ENCODE measurements around the gene IFIT3. TPM values are rescaled to one million over a fixed set of nuclear protein-coding genes. Genes with fewer than 3 reads are reported as not detected.
"Not testable (repeated sequence)": the region's sequence is repeated elsewhere in the genome, so short reads cannot be mapped to it uniquely, and the experiment has no call there.

Gene IFIT3
- total RNA-seq, 1 experiment from 2014 or later: 7.2 TPM

DNA sequence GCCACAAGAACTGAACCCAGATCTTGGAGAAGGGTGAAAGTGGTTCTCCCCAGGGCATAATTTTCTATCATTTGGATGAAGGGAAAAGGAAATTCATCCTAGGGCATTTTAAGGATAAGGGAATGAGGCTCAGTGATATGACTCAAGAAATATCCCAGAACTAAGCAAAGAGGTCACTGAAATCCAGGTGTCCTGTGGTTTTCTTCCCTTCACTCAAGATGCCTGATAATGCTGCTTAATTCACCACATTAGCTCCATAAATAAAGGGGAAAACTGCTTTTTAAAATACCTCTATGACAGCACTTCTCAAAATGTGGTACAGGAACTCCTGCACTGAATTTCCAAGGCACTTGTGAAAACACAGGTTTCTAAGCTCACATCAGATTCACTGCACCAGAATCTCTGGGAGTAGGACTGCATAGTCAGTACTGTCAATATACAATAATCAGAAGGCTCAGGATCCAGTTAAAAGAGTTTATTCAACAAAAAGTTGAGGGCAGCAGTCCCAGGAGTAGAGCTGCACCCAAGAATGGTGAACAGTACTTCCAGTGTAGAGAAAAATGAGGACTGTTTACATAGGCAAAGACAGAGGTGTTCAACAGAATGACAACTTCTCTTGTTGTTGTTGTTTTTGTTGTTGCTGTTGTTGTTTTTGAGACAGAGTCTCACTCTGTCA lies 2.9 kb downstream of the IFIT3 start:
- Histone ChIP-seq H3K27me3 (ENCODE audit: insufficient read depth, low read depth) (no peaks in the 10 kb centered on the region), H3K4me3 (no peak overlapping the region), H3K9me3 (ENCODE audit: insufficient read depth, low read depth) (no peaks in the 10 kb centered on the region), H3K4me2 (no peak overlapping the region), H3K36me3 (ENCODE audit: low read depth) (no peaks in the 10 kb centered on the region), H3K27ac (no peak overlapping the region), H3K4me1 (replicated peaks; ENCODE audit: insufficient read depth) (peaks cover 23% of the 10 kb centered on the region), H2AFZ (no peak overlapping the region), H3K79me2 (ENCODE audit: low read depth) (no peaks in the 10 kb centered on the region), H3F3A (ENCODE audit: insufficient read depth, low read depth) (peaks cover 14% of the 10 kb centered on the region; the same call in 1 of the 2 replicates), H3K9me2 (ENCODE audit: insufficient read depth) (no peaks in the 10 kb centered on the region), H4K20me1 (ENCODE audit: insufficient read depth) (no peaks in the 10 kb centered on the region)
- CTCF ChIA-PET: no interaction called here
- TF ChIP-seq, protein P1, sequence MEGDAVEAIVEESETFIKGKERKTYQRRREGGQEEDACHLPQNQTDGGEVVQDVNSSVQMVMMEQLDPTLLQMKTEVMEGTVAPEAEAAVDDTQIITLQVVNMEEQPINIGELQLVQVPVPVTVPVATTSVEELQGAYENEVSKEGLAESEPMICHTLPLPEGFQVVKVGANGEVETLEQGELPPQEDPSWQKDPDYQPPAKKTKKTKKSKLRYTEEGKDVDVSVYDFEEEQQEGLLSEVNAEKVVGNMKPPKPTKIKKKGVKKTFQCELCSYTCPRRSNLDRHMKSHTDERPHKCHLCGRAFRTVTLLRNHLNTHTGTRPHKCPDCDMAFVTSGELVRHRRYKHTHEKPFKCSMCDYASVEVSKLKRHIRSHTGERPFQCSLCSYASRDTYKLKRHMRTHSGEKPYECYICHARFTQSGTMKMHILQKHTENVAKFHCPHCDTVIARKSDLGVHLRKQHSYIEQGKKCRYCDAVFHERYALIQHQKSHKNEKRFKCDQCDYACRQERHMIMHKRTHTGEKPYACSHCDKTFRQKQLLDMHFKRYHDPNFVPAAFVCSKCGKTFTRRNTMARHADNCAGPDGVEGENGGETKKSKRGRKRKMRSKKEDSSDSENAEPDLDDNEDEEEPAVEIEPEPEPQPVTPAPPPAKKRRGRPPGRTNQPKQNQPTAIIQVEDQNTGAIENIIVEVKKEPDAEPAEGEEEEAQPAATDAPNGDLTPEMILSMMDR (conservative IDR thresholded peaks at IDR 0.05): no peak
- TF ChIP-seq EZH2 (IDR thresholded peaks at IDR 0.05; ENCODE audit: low read depth): no peak
- DNase-seq: no peak
- BruUV-seq (replicated peaks): no TSS peak
- POLR2A ChIA-PET (ENCODE audit: unreplicated experiment): no interaction called here
- intact Hi-C loops (cut with micrococcal nuclease; ENCODE audit: unreplicated experiment): no loop called here

DNA sequence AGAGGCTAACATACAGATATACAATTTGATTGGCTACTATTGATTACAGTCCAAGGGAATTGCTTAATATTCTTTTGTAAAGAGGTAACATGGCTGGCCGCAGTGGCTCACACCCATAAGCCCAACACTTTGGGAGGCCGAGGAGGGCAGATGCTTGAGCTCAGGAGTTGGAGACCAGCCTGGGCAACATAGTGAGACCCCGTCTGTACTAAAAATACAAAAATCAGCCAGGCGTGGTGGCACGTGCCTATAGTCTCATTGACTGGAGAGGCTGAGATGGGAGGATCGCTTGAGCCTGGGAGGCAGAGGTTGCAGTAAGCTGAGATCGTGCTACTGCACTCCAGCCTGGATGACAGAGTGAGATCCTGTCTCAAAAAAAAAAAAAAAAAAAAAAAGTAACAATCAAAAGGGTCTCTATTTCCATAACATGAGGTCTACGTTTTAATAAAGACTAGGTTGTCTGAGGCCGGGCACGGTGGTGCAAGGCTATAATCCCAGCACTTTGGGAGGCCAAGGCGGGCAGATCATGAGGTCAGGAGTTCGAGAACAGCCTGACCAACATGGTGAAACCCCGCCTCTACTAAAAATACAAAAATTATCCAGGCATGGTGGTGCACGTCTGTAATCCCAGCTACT lies 3.8 kb downstream of the IFIT3 start:
- H3K79me2 ChIP-seq (ENCODE audit: low read depth); intact Hi-C loops (cut with micrococcal nuclease; ENCODE audit: unreplicated experiment); H3K4me3 ChIP-seq; H3K27me3 ChIP-seq (ENCODE audit: insufficient read depth, low read depth); H3K27ac ChIP-seq; H3K9me2 ChIP-seq (ENCODE audit: insufficient read depth); DNase-seq; POLR2A ChIA-PET (ENCODE audit: unreplicated experiment); H3K9me3 ChIP-seq (ENCODE audit: insufficient read depth, low read depth); H2AFZ ChIP-seq; BruUV-seq (replicated peaks); H4K20me1 ChIP-seq (ENCODE audit: insufficient read depth); H3K4me2 ChIP-seq; H3K36me3 ChIP-seq (ENCODE audit: low read depth): not testable (repeated sequence)
- Histone ChIP-seq H3F3A (ENCODE audit: insufficient read depth, low read depth) (peaks cover 14% of the 10 kb centered on the region; the same call in 1 of the 2 replicates), H3K4me1 (replicated peaks; ENCODE audit: insufficient read depth) (peaks cover 23% of the 10 kb centered on the region)
- CTCF ChIA-PET: interaction anchor here (0.6 kb wide), 1 partner anchor 81 kb away, joined by 3 read pairs; no protein-coding TSS in a partner anchor

DNA sequence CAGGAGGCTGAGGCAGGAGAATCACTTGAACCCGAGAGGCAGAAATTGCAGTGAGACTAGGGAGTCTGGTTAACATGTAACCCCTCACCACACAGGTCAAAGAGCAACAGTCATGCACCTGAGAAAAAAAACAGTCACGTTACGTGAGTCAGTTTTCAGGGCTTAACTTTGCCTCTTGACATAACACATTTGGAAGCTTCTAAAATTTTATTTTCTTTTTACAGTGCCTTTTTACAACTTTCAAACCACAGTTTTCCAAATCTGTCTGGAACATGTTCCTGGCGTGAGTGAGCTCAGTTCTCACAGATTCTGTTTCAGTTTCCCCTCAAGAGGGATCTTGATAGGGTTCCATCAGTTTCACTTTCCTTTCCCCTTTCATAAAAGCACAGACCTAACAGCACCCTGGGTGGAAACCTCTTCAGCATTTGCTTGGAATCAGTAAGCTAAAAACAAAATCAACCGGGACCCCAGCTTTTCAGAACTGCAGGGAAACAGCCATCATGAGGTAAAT lies 4.4 kb downstream of the IFIT3 start:
- H2AFZ ChIP-seq: no peak overlapping the region
- intact Hi-C loops (cut with micrococcal nuclease; ENCODE audit: unreplicated experiment): no loop called here
- H3K4me1 ChIP-seq (replicated peaks; ENCODE audit: insufficient read depth): peaks cover 19% of the 10 kb centered on the region
- no TSS peak for BruUV-seq (replicated peaks)
- TF ChIP-seq EZH2 (IDR thresholded peaks at IDR 0.05; ENCODE audit: low read depth): no peak
- TF ChIP-seq, protein P1 (conservative IDR thresholded peaks at IDR 0.05): no peak
- no peak overlapping the region for H3K4me3 ChIP-seq
- ChIA-PET POLR2A (ENCODE audit: unreplicated experiment) (no interaction called here), CTCF (interaction anchor here (0.6 kb wide), 1 partner anchor 81 kb away, joined by 3 read pairs; no protein-coding TSS in a partner anchor)
- DNase-seq: no peak
- peaks cover 14% of the 10 kb centered on the region; the same call in 1 of the 2 replicates for H3F3A ChIP-seq (ENCODE audit: insufficient read depth, low read depth)
- no peaks in the 10 kb centered on the region for H3K27me3 ChIP-seq (ENCODE audit: insufficient read depth, low read depth)
- H3K27ac ChIP-seq: no peak overlapping the region
- H4K20me1 ChIP-seq (ENCODE audit: insufficient read depth): no peaks in the 10 kb centered on the region
- no peaks in the 10 kb centered on the region for H3K79me2 ChIP-seq (ENCODE audit: low read depth)
- H3K36me3 ChIP-seq (ENCODE audit: low read depth): no peaks in the 10 kb centered on the region
- H3K9me3 ChIP-seq (ENCODE audit: insufficient read depth, low read depth): no peaks in the 10 kb centered on the region
- H3K4me2 ChIP-seq: no peak overlapping the region
- no peaks in the 10 kb centered on the region for H3K9me2 ChIP-seq (ENCODE audit: insufficient read depth)
